Hypothalamus (tissue), 51 donors: ENCODE measurements around the gene IARS2.
"Not testable (repeated sequence)": the region's sequence is repeated elsewhere in the genome, so short reads cannot be mapped to it uniquely, and the experiment has no call there.

Experiments
- DNase-seq, 51 donors: peaks; one replicate each; lab custom pipeline; 2025; lab: John Stamatoyannopoulos, UW

Gene IARS2

DNA sequence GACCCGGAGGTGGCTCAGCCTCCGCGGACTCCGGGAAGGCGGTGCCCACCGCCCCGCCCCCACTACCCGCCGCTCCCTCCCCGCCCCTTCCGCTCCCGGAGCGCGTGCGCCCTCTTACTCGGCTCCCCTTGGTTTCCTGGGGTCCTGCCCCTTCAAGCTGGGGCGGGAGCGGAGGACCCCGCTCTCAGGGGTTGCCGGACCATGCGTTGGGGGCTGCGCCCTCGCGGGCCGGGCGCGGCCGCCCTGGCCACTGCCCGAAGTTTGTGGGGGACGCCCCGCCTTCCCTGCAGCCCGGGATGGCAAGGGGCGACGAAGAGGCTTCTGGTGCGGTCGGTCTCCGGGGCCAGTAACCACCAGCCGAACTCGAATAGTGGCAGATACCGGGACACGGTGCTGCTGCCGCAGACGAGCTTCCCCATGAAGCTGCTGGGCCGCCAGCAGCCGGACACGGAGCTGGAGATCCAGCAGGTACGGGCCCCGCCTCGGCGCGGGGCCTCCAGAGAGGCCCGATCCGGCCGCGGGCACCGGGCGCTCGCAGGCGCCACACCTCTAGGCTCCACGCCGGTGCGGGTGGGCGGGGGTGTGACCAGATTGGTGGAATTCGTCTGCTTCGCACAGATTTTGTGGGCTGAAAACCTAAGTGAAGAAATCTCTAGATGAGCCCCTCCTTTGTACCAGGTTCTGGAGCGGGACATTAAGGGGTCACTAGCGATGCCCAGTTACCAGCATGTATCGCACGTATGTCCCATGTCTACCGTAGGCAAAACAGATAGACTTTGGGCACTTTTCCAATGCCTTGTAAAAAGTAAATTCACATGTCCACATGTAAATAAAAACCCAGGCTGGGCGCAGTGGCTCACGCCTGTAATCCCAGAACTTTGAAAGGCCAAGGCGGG, at the start of gene IARS2:
Gene IARS2 (plus strand): TSS at position 117 of the 896 bp plus-strand sequence. CDS start 85 bp downstream, at position 202.
- DNase-seq = peak; percentile 33 to 94 (median 79)

- DNase-seq = no peak
Observed at GRCh38 chr1:220044678-220045355, 49.1 kb upstream of the IARS2 start.

DNA sequence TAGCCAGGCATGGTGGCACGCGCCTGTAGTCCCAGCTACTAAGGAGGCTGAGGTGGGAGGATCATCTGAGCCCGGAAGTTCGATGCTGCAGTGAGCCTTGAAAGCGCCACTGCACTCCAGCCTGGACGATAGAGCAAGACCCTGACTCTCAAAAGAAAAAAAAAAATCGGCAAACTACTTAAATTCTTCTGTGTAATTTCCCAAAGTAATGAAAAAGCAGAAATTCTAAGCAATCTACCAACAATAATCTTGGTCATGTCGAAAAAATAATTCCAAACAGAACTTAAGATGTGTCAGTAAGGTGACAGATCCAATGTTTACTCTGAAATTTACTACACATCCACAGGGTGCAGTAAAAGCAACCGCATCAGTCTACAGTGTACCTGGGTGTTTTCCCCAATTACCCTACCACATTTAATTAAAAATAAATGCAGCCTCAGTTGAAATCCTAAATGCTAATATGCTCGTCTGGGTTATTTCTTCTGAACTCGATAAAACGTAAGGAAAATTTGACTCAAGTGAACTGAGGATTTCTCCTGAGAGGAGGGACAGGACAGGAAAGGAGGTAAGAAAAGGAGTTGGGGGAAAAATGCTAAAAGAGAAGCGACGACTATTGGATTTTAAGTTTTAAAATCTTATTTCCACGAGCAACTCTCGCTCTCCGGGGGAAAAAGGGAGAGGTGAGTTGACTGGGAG, 48.4 kb upstream of the IARS2 start:
- peak in 1 of 51 donors; percentile 1 for DNase-seq

DNA sequence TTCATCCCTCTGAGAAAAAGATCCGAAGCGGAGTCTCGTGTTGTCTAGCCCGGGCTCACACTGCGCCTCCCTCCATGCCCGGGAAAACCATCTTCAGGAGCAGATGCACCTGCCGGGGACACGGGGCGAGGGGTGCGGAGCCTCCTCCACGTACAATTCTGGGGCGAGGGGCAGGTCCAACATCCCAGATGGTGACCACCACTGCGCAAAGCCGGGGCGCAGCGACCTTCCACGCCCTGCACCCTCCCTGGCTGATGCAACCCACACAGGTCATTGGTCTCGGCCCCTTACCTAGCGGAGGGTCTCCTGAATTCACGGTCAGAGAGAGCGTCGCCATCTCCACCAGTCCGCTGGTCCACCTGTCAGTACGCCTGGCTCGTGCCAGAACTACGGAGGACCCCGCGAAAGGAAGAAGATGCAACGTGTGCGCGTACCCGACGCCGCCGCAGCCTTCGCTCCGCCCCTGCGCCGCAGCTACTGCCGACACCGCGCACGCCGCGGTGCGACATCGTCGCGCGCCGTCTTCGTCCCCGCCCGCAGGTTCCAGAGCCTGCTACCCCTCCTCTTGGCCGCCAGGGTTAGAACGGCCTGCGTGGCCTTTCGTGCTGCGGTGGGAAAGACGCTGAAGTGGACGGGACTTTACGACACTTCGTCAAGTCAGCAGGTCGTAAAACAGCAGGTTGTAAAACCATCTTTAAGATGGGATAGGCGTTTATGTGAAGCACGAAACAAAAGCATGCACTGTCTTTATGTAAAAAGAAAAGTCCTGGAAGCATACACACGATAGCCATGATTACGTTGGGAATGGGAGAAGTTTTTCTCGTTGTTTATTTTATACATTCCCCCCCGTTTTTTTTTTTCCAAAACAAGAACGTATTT, 47.6 kb upstream of the IARS2 start, which contains the start of gene EPRS1:
Gene EPRS1 (minus strand): TSS at position 454 of the 879 bp plus-strand sequence. CDS start 117 bp downstream, at position 337.
- DNase-seq = peak; percentile 9 to 94 (median 86)

- DNase-seq = no peak
Observed at GRCh38 chr1:220056374-220056773, 37.6 kb upstream of the IARS2 start.

DNA sequence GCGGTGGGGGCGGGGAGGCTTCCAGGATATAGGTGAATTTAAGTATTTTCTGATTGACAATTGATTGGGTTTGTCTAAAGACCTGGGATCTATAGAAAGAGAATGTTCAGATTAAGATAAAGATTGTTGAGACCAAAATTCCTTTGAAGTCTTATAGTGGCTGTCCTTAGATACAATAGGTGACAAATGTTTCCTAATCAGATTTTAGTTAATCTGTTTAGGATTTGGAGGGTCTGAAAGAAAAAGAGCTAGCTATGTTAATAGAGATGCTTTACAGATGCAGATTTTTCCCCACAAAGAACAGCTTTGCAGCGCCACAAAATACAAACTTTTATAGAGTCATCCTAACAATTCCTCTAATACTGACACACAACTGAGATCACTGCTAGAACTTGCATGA, 33.1 kb upstream of the IARS2 start:
- DNase-seq = no peak

GRCh38 chr1:220062629-220063028, 31.3 kb upstream of the IARS2 start:
- no peak for DNase-seq

DNA sequence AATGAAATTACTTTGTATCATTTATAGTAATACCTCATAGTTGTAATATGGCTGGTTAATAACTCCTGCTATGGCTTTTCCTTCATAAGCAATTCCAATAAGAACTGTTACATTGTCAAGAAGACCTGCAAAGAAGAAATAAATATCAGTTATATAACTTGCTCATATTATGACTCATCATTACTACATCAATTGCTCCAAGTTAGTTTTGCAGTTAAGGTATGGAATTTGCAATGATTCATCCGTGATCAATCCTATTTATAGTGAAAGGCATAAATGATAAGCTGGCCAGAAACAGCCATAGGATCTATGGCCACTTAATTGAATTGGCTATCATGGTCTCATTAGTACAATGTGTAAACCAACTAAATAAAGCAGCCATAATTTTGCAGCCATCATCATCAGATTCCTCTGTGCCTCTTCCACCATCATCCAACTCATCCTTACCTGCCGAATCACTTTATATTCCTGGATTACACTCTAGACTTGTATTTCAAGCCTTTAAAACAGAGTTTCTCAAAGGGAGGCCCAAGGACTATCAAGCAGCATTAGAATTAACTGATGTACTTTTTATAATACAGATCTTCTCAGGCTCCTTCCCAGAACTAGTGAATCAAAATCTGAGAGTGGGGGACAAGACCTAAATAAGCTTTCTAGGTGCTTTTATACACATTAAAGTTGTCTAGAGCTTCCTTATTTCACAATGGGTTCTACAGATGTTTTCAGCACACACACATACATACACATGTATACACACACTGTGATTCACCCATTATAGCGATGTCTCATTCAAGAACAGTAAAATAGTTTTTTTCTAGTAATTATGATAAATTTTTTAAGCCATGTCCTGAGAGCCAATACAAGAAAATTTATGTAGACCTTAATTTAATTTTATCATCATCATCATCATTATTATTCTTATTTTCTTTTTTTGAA, 26.4 kb upstream of the IARS2 start:
- DNase-seq = no peak

DNA sequence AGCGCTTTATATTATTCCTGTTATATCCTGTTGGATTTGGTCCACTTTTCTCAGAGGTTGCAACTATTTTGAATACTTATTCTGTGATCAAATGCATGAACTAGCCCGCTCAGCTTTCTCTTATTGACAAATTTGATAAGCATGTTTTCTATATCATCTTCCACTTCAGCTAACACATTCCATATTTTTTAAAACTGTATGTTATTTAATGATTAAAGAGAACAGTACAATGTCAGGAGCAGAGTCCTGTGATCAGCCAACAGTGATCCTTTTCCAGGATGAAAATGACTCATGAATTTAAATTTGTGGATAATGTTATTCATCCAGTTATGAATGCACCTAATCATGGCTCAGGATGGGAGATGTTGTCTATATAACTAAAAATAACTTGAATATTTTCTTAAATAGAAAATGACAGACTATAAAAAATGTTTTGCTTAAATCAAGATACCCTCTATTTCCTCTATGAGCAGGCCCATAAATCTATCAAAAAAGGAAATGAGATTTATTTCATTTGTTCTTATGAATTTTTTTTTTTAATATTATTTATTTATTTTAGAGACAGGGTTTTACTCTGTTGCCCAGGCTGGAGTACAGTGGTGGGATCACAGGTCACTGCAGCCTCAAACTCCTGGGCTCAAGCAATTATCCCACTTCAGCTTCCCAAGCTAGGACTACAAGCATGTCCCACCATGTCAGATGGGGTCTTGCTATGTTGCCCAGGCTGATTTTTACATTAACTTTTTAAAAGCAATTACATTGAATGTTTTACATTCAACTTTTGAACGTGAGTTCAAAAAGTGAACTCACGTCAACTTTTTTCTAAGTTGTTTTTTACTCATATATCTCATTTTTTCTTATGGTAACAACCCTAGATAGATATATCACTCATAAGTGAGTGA, 16.8 kb upstream of the IARS2 start:
- DNase-seq = no peak

DNA sequence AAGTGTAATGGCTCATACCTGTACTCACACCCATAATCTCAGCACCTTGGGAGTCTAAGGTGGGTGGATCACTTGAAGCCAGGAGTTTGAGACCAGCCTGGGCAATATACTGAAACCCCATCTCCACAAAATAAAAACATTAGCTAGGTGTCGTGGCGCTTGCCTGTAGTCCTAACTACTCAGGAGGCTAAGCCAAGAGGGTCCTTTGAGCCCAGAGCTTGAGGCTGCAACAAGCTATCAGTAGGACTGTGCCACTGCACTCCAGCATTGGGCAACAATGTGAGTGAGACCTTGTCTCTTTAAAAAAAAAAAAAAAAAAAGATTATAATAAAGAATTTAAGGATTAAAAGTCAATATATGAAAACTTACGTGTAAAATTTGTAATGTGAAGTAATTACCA, 16.0 kb upstream of the IARS2 start:
- DNase-seq = no peak

DNA sequence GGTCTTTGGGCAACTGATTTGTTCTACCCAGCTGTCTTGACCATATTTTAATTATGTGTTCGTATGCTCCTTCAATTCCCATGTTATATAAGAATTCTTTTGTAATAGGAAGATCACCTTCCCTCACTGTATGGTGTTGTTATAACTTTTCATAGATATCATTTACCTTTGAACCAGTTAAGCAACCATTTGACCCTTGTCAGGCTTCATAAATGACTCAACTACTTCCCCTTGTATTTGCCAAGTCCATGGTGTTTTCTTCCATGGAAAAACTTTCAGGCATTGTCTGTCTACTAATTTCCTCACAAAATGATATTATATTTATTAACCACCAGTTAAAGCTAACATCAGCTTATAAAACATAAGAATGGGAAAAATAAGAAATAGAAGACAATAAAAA, 9.5 kb upstream of the IARS2 start:
- DNase-seq = no peak

GRCh38 chr1:220086261-220086686, 7.7 kb upstream of the IARS2 start:
- DNase-seq = not testable (repeated sequence)

GRCh38 chr1:220089650-220090556, 4.0 kb upstream of the IARS2 start, which contains the start of gene BPNT1:
TSS of gene BPNT1 (minus strand) at chr1:220089788. CDS start at chr1:220079846, 9,942 bp downstream.
- peak; percentile 42 to 96 (median 85) for DNase-seq

DNA sequence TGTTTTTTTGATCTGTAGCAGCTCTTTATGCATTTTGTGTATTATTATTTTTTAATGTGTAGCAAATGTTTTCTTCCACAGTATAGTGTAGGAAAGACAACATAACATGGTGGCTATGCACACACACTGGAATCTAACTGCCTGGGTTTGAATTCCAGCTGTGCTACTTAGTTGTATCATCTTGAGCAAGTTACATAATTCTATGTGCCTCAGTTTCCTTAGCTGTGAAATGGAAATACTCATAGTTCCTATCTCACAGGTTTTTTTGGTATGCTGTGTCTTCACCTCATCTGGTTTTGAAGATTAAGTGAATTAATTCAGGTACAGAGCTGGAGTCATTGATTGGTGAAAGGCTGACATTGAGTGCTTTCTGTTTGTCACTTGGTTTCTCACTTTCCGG, 1.2 kb upstream of the IARS2 start:
- no peak for DNase-seq

GRCh38 chr1:220093361-220094015, 444 bp upstream of the IARS2 start:
- peak in 2 of 51 donors; percentile 12 to 33 for DNase-seq

GRCh38 chr1:220099826-220100225, 5.9 kb downstream of the IARS2 start:
- DNase-seq = no peak
